Measurements from ENCODE around the gene SEMA6A. TPM values are rescaled to one million over a fixed set of nuclear protein-coding genes. Genes with fewer than 3 reads are reported as not detected.

Gene SEMA6A
- polyA plus RNA-seq, 3 donors, result 0.16 TPM; not detected in 2

- no peaks in the 10 kb centered on the region for H3K4me1 Mint-ChIP-seq
- H3K4me1 ChIP-seq (ENCODE audit: control insufficient read depth in 1 of 2, insufficient read depth in 2 of 2, low read length in 2 of 2), result no peaks in the 10 kb centered on the region
- H3K9me3 Mint-ChIP-seq, result peaks cover 0 to 3% (median 2%) of the 10 kb centered on the region in 7 donors
- no peaks in the 10 kb centered on the region for H3K27me3 ChIP-seq (ENCODE audit: control insufficient read depth in 2 of 2, insufficient read depth in 2 of 2, low read length in 2 of 2)
- H3K9ac ChIP-seq (ENCODE audit: insufficient read depth, low read length, poor library complexity, severe bottlenecking), result no peak overlapping the region
- H3K36me3 ChIP-seq (replicated peaks in 1 of 2; ENCODE audit: control insufficient read depth in 1 of 2, insufficient read depth in 2 of 2, low read length in 2 of 2), result no peaks in the 10 kb centered on the region
- no peaks in the 10 kb centered on the region for H3K79me2 ChIP-seq (ENCODE audit: insufficient read depth, low read length)
- H2AFZ ChIP-seq (ENCODE audit: insufficient read depth, low read depth, low read length, poor library complexity, severe bottlenecking), result no peak overlapping the region
- no peaks in the 10 kb centered on the region for H4K20me1 ChIP-seq (ENCODE audit: insufficient read depth, low read length)
- no peak overlapping the region for H3K4me3 Mint-ChIP-seq
- no peak for DNase-seq
- H3K4me3 ChIP-seq (replicated peaks in 1 of 3; ENCODE audit: low read depth in 2 of 3, low read length in 3 of 3), result no peak overlapping the region
- intact Hi-C loops (cut with micrococcal nuclease), result no loop called here
- WGBS (ENCODE audit: insufficient coverage), result 95% methylated on average over 5 of the region's 5 CpGs
- peaks cover 0 to 1% (median 0%) of the 10 kb centered on the region in 3 donors for H3K27me3 Mint-ChIP-seq (ENCODE audit: low read depth in 3 of 3)
- peaks cover 0 to under 1% of the 10 kb centered on the region in 2 donors for H3K9me3 ChIP-seq (replicated peaks in 1 of 2; ENCODE audit: control insufficient read depth in 1 of 2, insufficient read depth in 1 of 2, low read length in 2 of 2)
- no peak for TF ChIP-seq CTCF (IDR thresholded peaks at IDR 0.05)
- H3K4me2 ChIP-seq (replicated peaks; ENCODE audit: extremely low read depth, low read length, poor library complexity, severe bottlenecking), result no peak overlapping the region
- no peak overlapping the region for H3K27ac Mint-ChIP-seq
- H3K36me3 Mint-ChIP-seq, result peaks cover 10 to 29% of the 10 kb centered on the region in 2 donors
- H3K27ac ChIP-seq (ENCODE audit: low read depth in 1 of 2, low read length in 2 of 2), result no peak overlapping the region
These were observed 158.6 kb downstream of the SEMA6A start for GRCh38 chr5:116415989-116416388.

GRCh38 chr5:116415182-116415581 is 159.4 kb downstream of the SEMA6A start:
- TF ChIP-seq CTCF (IDR thresholded peaks at IDR 0.05), result no peak
- Histone ChIP-seq H3K9ac (ENCODE audit: insufficient read depth, low read length, poor library complexity, severe bottlenecking) (no peak overlapping the region), H3K4me3 (replicated peaks in 1 of 3; ENCODE audit: low read depth in 2 of 3, low read length in 3 of 3) (no peak overlapping the region), H3K36me3 (replicated peaks in 1 of 2; ENCODE audit: control insufficient read depth in 1 of 2, insufficient read depth in 2 of 2, low read length in 2 of 2) (no peaks in the 10 kb centered on the region), H3K4me1 (ENCODE audit: control insufficient read depth in 1 of 2, insufficient read depth in 2 of 2, low read length in 2 of 2) (no peaks in the 10 kb centered on the region), H3K4me2 (replicated peaks; ENCODE audit: extremely low read depth, low read length, poor library complexity, severe bottlenecking) (no peak overlapping the region), H3K9me3 (replicated peaks in 1 of 2; ENCODE audit: control insufficient read depth in 1 of 2, insufficient read depth in 1 of 2, low read length in 2 of 2) (no peaks in the 10 kb centered on the region), H4K20me1 (ENCODE audit: insufficient read depth, low read length) (no peaks in the 10 kb centered on the region), H3K79me2 (ENCODE audit: insufficient read depth, low read length) (no peaks in the 10 kb centered on the region), H3K27ac (ENCODE audit: low read depth in 1 of 2, low read length in 2 of 2) (no peak overlapping the region), H2AFZ (ENCODE audit: insufficient read depth, low read depth, low read length, poor library complexity, severe bottlenecking) (no peak overlapping the region), H3K27me3 (ENCODE audit: control insufficient read depth in 2 of 2, insufficient read depth in 2 of 2, low read length in 2 of 2) (no peaks in the 10 kb centered on the region)
- no peak overlapping the region for H3K4me3 Mint-ChIP-seq
- no CpG with 5 or more reads among the region's 1 CpG for WGBS (ENCODE audit: insufficient coverage)
- H3K36me3 Mint-ChIP-seq, result peaks cover 5 to 28% of the 10 kb centered on the region in 2 donors
- intact Hi-C loops (cut with micrococcal nuclease), result no loop called here
- no peaks in the 10 kb centered on the region for H3K4me1 Mint-ChIP-seq
- DNase-seq, result no peak
- H3K9me3 Mint-ChIP-seq, result peaks cover 0 to 1% (median 0%) of the 10 kb centered on the region in 7 donors
- H3K27me3 Mint-ChIP-seq (ENCODE audit: low read depth in 3 of 3), result peaks cover 0 to 1% (median 0%) of the 10 kb centered on the region in 3 donors
- H3K27ac Mint-ChIP-seq, result peak overlapping the region in 1 of 7 donors; percentile 46

All from CD14-positive monocyte (primary cell).